ENCODE measurements around the gene TMEM119.
"Not testable (repeated sequence)": the region's sequence is repeated elsewhere in the genome, so short reads cannot be mapped to it uniquely, and the experiment has no call there.

Gene TMEM119

DNA sequence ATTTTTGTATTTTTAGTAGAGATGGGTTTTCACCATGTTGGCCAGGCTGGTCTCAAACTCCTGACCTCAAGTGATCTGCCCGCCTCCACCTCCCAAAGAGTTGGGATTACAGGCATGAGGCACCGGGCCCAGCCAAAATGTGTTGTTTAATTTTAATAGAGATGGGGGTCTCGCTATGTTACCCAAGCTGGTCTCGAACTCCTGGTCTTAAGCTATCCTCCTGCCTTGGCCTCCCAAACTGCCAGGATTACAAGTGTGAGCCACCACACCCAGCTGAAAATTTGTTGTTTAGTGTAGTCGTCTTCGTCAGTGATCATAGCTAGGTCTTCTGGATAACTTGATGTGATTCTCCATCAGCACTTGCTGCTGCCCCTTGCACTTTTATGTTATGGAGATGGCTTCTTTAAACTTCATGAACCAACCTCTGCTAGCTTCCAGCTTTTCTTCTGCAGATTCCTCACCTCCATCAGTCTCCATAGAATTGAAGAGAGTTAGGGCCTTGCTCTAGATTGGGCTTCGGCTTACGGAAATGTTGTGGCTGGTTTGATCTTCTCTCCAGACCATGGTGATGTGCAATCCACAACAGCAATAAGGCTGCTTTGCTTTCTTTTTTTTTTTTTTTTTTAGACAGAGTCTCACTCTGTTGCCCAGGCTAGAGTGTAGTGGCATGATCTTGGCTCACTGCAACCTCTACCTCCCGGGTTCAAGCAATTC is 22.5 kb downstream of the TMEM119 start:
- TF ChIP-seq GABPA (IDR thresholded peaks at IDR 0.05; ENCODE audit: low read depth): no peak
- no peak for TF ChIP-seq SPI1 (IDR thresholded peaks at IDR 0.05; ENCODE audit: borderline replicate concordance, low read depth)
- TF ChIP-seq REST (IDR thresholded peaks at IDR 0.05; ENCODE audit: insufficient replicate concordance, low read depth): no peak
- TF ChIP-seq CTCF (IDR thresholded peaks at IDR 0.05; ENCODE audit: insufficient read depth, low read length): no peak
- TF ChIP-seq POLR2AphosphoS5 (IDR thresholded peaks at IDR 0.05; ENCODE audit: low read depth): no peak
- H3K27ac ChIP-seq (replicated peaks): no peak overlapping the region
- no peak for DNase-seq (ENCODE audit: low read depth in 1 of 2, low spot score in 1 of 2)
- no peaks in the 10 kb centered on the region for H3K27me3 ChIP-seq (ENCODE audit: insufficient read depth, poor library complexity, severe bottlenecking)
- no peak overlapping the region for H3K4me3 ChIP-seq (replicated peaks; ENCODE audit: insufficient read depth, low read length)

- H3K27ac ChIP-seq (replicated peaks); H3K4me3 ChIP-seq (replicated peaks; ENCODE audit: insufficient read depth, low read length); H3K27me3 ChIP-seq (ENCODE audit: insufficient read depth, poor library complexity, severe bottlenecking); DNase-seq (ENCODE audit: low read depth in 1 of 2, low spot score in 1 of 2): not testable (repeated sequence)
These were observed 23.6 kb downstream of the TMEM119 start for GRCh38 chr12:108574276-108574675.

- no peak for DNase-seq (ENCODE audit: low read depth in 1 of 2, low spot score in 1 of 2)
- H3K4me3 ChIP-seq (replicated peaks; ENCODE audit: insufficient read depth, low read length): no peak overlapping the region
- no peaks in the 10 kb centered on the region for H3K27me3 ChIP-seq (ENCODE audit: insufficient read depth, poor library complexity, severe bottlenecking)
- no peak overlapping the region for H3K27ac ChIP-seq (replicated peaks)
- no peak for TF ChIP-seq GABPA (IDR thresholded peaks at IDR 0.05; ENCODE audit: low read depth)
- no peak for TF ChIP-seq REST (IDR thresholded peaks at IDR 0.05; ENCODE audit: insufficient replicate concordance, low read depth)
- TF ChIP-seq CTCF (IDR thresholded peaks at IDR 0.05; ENCODE audit: insufficient read depth, low read length): no peak
- no peak for TF ChIP-seq POLR2AphosphoS5 (IDR thresholded peaks at IDR 0.05; ENCODE audit: low read depth)
- TF ChIP-seq SPI1 (IDR thresholded peaks at IDR 0.05; ENCODE audit: borderline replicate concordance, low read depth): no peak
These were observed 24.6 kb downstream of the TMEM119 start for GRCh38 chr12:108573317-108573716.

DNA sequence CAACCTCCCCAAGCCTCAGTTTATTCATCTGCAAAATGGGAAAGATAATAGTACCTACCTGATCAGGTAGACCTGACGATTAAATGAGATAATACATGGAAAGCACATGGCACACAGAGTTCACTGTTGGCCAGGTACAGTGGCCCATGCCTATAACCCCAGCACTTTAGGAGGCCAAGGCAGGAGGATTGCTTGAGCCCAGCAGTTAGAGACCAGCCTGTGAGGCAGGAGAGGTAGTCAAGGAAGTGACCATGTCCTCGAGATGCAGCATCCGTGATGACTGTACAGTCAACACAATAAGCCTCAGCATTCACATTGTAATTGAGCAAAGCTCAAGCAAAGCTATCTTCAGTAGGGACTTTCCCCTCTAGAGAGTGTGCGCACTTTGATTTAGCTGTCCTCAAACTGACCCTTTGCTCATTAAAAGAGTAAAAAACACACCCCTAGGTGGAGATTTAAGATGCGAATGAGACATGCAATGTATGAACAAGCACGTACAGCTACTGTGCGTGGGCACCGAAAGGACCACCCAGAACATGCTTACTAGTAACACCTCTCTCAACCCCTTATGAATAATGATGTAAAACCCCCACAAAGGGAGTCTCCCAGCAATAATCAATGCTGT is 25.6 kb downstream of the TMEM119 start:
- no peak overlapping the region for H3K4me3 ChIP-seq (replicated peaks; ENCODE audit: insufficient read depth, low read length)
- H3K27me3 ChIP-seq (ENCODE audit: insufficient read depth, poor library complexity, severe bottlenecking): no peaks in the 10 kb centered on the region
- H3K27ac ChIP-seq (replicated peaks): no peak overlapping the region
- no peak for DNase-seq (ENCODE audit: low read depth in 1 of 2, low spot score in 1 of 2)
- TF ChIP-seq CTCF (IDR thresholded peaks at IDR 0.05; ENCODE audit: insufficient read depth, low read length) (no peak), POLR2AphosphoS5 (IDR thresholded peaks at IDR 0.05; ENCODE audit: low read depth) (no peak), SPI1 (IDR thresholded peaks at IDR 0.05; ENCODE audit: borderline replicate concordance, low read depth) (no peak), REST (IDR thresholded peaks at IDR 0.05; ENCODE audit: insufficient replicate concordance, low read depth) (no peak), GABPA (IDR thresholded peaks at IDR 0.05; ENCODE audit: low read depth) (no peak)
